H1 (cell line): ENCODE results near the gene ATP6V0A4.

Experiments
- EZH2 ChIP-seq: fragments of 200-600 bp; sonication (generic); IDR thresholded peaks from 2 replicates; pipeline ENCODE4 v1.7.1; 2012; ENCODE audit warnings: low read depth, mild to moderate bottlenecking, moderate library complexity, low read length, inconsistent platforms; ENCODE audit not compliant: severe bottlenecking
- GTF2F1 ChIP-seq: IDR thresholded peaks from 2 replicates; pipeline ENCODE4 v1.6.1; 2012; ENCODE audit warnings: low read depth, low read length, improper control_type of control experiment, borderline replicate concordance
- HDAC6 ChIP-seq: IDR thresholded peaks from one replicate; pipeline ENCODE4 v1.7.1; 2012; ENCODE audit warnings: low read depth, mild to moderate bottlenecking, inconsistent platforms, low read length, moderate library complexity
- JUND ChIP-seq: IDR thresholded peaks from 2 replicates; pipeline ENCODE4 v1.6.1; 2011; ENCODE audit warnings: mild to moderate bottlenecking, improper control_type of control experiment, low read length
- KDM1A ChIP-seq: fragments of 200-600, 300-600 bp; sonication (generic); IDR thresholded peaks from 2 replicates; pipeline ENCODE4 v1.7.1; 2016; ENCODE audit warnings: mild to moderate bottlenecking, low read length, borderline replicate concordance
- NRF1 ChIP-seq: IDR thresholded peaks from 2 replicates; pipeline ENCODE4 v1.6.1; 2011; ENCODE audit warnings: mild to moderate bottlenecking, low read depth, low read length, improper control_type of control experiment
- RFX5 ChIP-seq: IDR thresholded peaks from 2 replicates; pipeline ENCODE4 v1.6.1; 2011; ENCODE audit warnings: low read depth, low read length, improper control_type of control experiment, borderline replicate concordance
- RXRA ChIP-seq: IDR thresholded peaks from 2 replicates; pipeline ENCODE4 v1.6.1; 2011; ENCODE audit warnings: low read depth, mild to moderate bottlenecking, low read length, moderate library complexity; ENCODE audit not compliant: insufficient read depth
- SP1 ChIP-seq: IDR thresholded peaks from 2 replicates; pipeline ENCODE4 v1.6.1; 2011; ENCODE audit warnings: low read depth, low read length
- ZNF274 ChIP-seq: IDR thresholded peaks from 2 replicates; pipeline ENCODE4 v1.7.0; 2012; ENCODE audit warnings: low read length, borderline replicate concordance; ENCODE audit errors: extremely low read depth
- TF ChIP-seq, protein P1 (sequence below), 3 experiments: IDR thresholded peaks; 1 replicate in 2 of 3; 2 replicates in 1 of 3; pipeline versions ENCODE4 v1.5.1 to v1.6.1; 2011; ENCODE audit warnings: low read length in 3 of 3, mild to moderate bottlenecking in 3 of 3, inconsistent platforms in 2 of 3, low read depth in 1 of 3, moderate library complexity in 1 of 3; ENCODE audit not compliant: insufficient read depth in 1 of 3; ENCODE audit errors: control extremely low read depth in 1 of 3
- TF ChIP-seq, protein P2 (sequence below): IDR thresholded peaks from 2 replicates; pipeline ENCODE4 v1.6.1; 2011; ENCODE audit warnings: low read length, improper control_type of control experiment
- TF ChIP-seq, protein P3 (sequence below): IDR thresholded peaks from 2 replicates; pipeline ENCODE4 v1.6.1; 2012; ENCODE audit warnings: inconsistent platforms

DNA sequence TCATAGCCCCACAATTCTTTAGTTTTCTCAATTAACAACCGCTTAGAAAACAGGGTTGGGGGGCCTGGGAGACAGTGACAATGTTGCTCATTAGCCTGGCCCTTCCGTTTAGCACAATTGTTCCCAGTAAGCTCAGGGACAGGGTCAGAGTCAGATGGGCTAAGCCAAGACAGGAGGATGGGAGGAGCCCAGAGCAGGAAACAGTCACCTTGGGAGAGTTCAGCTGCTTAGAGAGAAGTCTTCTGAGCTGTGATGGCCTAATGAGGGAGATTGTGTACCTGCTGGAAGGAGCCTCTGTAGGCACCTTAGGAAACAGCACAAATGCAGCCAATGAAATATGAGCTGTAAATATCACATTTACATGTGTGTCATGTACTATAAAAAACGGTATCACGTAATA lies 132.7 kb downstream of the ATP6V0A4 start:
- TF ChIP-seq, protein P1, sequence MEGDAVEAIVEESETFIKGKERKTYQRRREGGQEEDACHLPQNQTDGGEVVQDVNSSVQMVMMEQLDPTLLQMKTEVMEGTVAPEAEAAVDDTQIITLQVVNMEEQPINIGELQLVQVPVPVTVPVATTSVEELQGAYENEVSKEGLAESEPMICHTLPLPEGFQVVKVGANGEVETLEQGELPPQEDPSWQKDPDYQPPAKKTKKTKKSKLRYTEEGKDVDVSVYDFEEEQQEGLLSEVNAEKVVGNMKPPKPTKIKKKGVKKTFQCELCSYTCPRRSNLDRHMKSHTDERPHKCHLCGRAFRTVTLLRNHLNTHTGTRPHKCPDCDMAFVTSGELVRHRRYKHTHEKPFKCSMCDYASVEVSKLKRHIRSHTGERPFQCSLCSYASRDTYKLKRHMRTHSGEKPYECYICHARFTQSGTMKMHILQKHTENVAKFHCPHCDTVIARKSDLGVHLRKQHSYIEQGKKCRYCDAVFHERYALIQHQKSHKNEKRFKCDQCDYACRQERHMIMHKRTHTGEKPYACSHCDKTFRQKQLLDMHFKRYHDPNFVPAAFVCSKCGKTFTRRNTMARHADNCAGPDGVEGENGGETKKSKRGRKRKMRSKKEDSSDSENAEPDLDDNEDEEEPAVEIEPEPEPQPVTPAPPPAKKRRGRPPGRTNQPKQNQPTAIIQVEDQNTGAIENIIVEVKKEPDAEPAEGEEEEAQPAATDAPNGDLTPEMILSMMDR (IDR thresholded peaks at IDR 0.05; ENCODE audit: control extremely low read depth in 1 of 3, insufficient read depth in 1 of 3, low read depth in 1 of 3, low read length in 3 of 3) = no peak
- no peak for TF ChIP-seq HDAC6
- TF ChIP-seq JUND = no peak
- TF ChIP-seq SP1 = no peak
- TF ChIP-seq KDM1A = no peak
- TF ChIP-seq, protein P2, sequence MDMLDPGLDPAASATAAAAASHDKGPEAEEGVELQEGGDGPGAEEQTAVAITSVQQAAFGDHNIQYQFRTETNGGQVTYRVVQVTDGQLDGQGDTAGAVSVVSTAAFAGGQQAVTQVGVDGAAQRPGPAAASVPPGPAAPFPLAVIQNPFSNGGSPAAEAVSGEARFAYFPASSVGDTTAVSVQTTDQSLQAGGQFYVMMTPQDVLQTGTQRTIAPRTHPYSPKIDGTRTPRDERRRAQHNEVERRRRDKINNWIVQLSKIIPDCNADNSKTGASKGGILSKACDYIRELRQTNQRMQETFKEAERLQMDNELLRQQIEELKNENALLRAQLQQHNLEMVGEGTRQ = no peak
- TF ChIP-seq, protein P3, sequence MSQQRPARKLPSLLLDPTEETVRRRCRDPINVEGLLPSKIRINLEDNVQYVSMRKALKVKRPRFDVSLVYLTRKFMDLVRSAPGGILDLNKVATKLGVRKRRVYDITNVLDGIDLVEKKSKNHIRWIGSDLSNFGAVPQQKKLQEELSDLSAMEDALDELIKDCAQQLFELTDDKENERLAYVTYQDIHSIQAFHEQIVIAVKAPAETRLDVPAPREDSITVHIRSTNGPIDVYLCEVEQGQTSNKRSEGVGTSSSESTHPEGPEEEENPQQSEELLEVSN = no peak
- TF ChIP-seq GTF2F1 = no peak
- TF ChIP-seq NRF1 = no peak
- no peak for TF ChIP-seq ZNF274
- no peak for TF ChIP-seq RFX5
- TF ChIP-seq RXRA = no peak
- TF ChIP-seq EZH2 = no peak
